Loucy (cell line): ENCODE data around the gene MRPL36.

Experiments used
- H2AFZ ChIP-seq: fragments of 200-600 bp; sonication (generic); 2 replicates; pipeline ENCODE4 v1.6.0; 2016; ENCODE audit warnings: antibody characterized with exemption, mild to moderate bottlenecking, low read length, moderate library complexity
- H3F3A ChIP-seq: fragments of 200-600 bp; 2 replicates; pipeline ENCODE4 v1.6.0; 2016; ENCODE audit warnings: antibody characterized with exemption, low read depth, mild to moderate bottlenecking
- H3K27me3 ChIP-seq: fragments of 200-600 bp; sonication (generic); 2 replicates; pipeline ENCODE4 v1.6.1; 2014; ENCODE audit warnings: low read length, mild to moderate bottlenecking; ENCODE audit not compliant: insufficient read depth, poor library complexity, severe bottlenecking
- H3K36me3 ChIP-seq: fragments of 200-600 bp; sonication (generic); 2 replicates; pipeline ENCODE4 v1.6.1; 2016; ENCODE audit warnings: low read length; ENCODE audit not compliant: insufficient read depth
- H3K4me1 ChIP-seq: fragments of 200-600 bp; sonication (generic); 2 replicates; pipeline ENCODE4 v1.5.1; 2014; ENCODE audit warnings: low read length, mild to moderate bottlenecking; ENCODE audit not compliant: insufficient read depth, poor library complexity, severe bottlenecking
- H3K4me2 ChIP-seq: fragments of 200-600 bp; sonication (generic); 2 replicates; pipeline ENCODE4 v1.6.0; 2014; ENCODE audit warnings: antibody characterized with exemption, low read length, low read depth, mild to moderate bottlenecking; ENCODE audit not compliant: poor library complexity, severe bottlenecking
- H3K4me3 ChIP-seq: fragments of 200-600 bp; sonication (generic); 2 replicates; pipeline ENCODE4 v1.5.1; 2014; ENCODE audit warnings: low read length, mild to moderate bottlenecking, mixed read lengths; ENCODE audit not compliant: poor library complexity, severe bottlenecking
- H3K79me2 ChIP-seq: fragments of 200-600 bp; sonication (generic); 2 replicates; pipeline ENCODE4 v1.6.1; 2014; ENCODE audit warnings: low read length; ENCODE audit not compliant: insufficient read depth
- H3K9ac ChIP-seq: fragments of 200-600 bp; sonication (generic); 2 replicates; pipeline ENCODE4 v1.6.0; 2014; ENCODE audit warnings: mild to moderate bottlenecking, low read depth, low read length, moderate library complexity; ENCODE audit not compliant: poor library complexity, severe bottlenecking
- H3K9me2 ChIP-seq: fragments of 200-600 bp; sonication (generic); replicated peaks from 2 replicates; pipeline ENCODE4 v1.6.1; 2016; ENCODE audit warnings: low read depth, low read length, mixed read lengths
- H3K9me3 ChIP-seq: fragments of 200-600 bp; sonication (generic); 2 replicates; pipeline ENCODE4 v1.6.1; 2014; ENCODE audit warnings: mild to moderate bottlenecking, antibody characterized with exemption, low read length, low read depth; ENCODE audit not compliant: insufficient read depth
- H4K20me1 ChIP-seq: fragments of 200-600 bp; sonication (generic); 2 replicates; pipeline ENCODE4 v1.6.0; 2014; ENCODE audit warnings: antibody characterized with exemption, low read length, mild to moderate bottlenecking; ENCODE audit not compliant: insufficient read depth, poor library complexity, severe bottlenecking
- CTCF ChIP-seq: fragments of 200-600 bp; sonication (generic); conservative IDR thresholded peaks from 2 replicates; pipeline ENCODE4 v1.5.1; 2014; ENCODE audit warnings: mild to moderate bottlenecking, antibody characterized with exemption, low read length
- EZH2phosphoT487 ChIP-seq: fragments of 200-600 bp; IDR thresholded peaks from 2 replicates; pipeline ENCODE4 v1.6.1; 2018; ENCODE audit warnings: antibody characterized with exemption, mild to moderate bottlenecking, moderate library complexity, borderline replicate concordance

Gene MRPL36

GRCh38 chr5:1835431-1835830 is 35.8 kb upstream of the MRPL36 start:
- Histone ChIP-seq H3K4me2 (no peak overlapping the region), H3K27me3 (no peaks in the 10 kb centered on the region), H3K9me2 (no peaks in the 10 kb centered on the region), H3K9ac (no peak overlapping the region), H4K20me1 (no peaks in the 10 kb centered on the region), H3K4me3 (no peak overlapping the region), H3K79me2 (no peaks in the 10 kb centered on the region), H3K4me1 (no peaks in the 10 kb centered on the region), H3F3A (no peaks in the 10 kb centered on the region), H3K9me3 (no peaks in the 10 kb centered on the region), H3K36me3 (no peaks in the 10 kb centered on the region), H2AFZ (no peak overlapping the region)
- TF ChIP-seq EZH2phosphoT487, result no peak
- no peak for TF ChIP-seq CTCF

- H3K9me2 ChIP-seq, result no peaks in the 10 kb centered on the region
- H2AFZ ChIP-seq, result no peak overlapping the region
- no peak overlapping the region for H3K4me3 ChIP-seq
- H3F3A ChIP-seq, result no peaks in the 10 kb centered on the region
- H3K4me1 ChIP-seq, result no peaks in the 10 kb centered on the region
- no peaks in the 10 kb centered on the region for H4K20me1 ChIP-seq
- no peaks in the 10 kb centered on the region for H3K27me3 ChIP-seq
- H3K9me3 ChIP-seq, result no peaks in the 10 kb centered on the region
- no peak overlapping the region for H3K4me2 ChIP-seq
- no peaks in the 10 kb centered on the region for H3K79me2 ChIP-seq
- H3K9ac ChIP-seq, result no peak overlapping the region
- H3K36me3 ChIP-seq, result no peaks in the 10 kb centered on the region
- TF ChIP-seq EZH2phosphoT487 (no peak), CTCF (no peak)
Measured at GRCh38 chr5:1834721-1835429, 35.2 kb upstream of the MRPL36 start.

- Histone ChIP-seq H3K27me3 (no peaks in the 10 kb centered on the region), H3K4me3 (no peak overlapping the region), H4K20me1 (no peaks in the 10 kb centered on the region), H3K9me2 (no peaks in the 10 kb centered on the region), H3K4me1 (no peaks in the 10 kb centered on the region), H3F3A (no peaks in the 10 kb centered on the region), H2AFZ (no peak overlapping the region), H3K36me3 (no peaks in the 10 kb centered on the region), H3K9me3 (no peaks in the 10 kb centered on the region), H3K79me2 (no peaks in the 10 kb centered on the region), H3K9ac (no peak overlapping the region), H3K4me2 (no peak overlapping the region)
- TF ChIP-seq EZH2phosphoT487 (no peak), CTCF (no peak)
Measured at GRCh38 chr5:1834022-1834551, 34.5 kb upstream of the MRPL36 start.
